ENCODE results near the gene ITGB1BP1. TPM values are rescaled to one million over a fixed set of nuclear protein-coding genes. Genes with fewer than 3 reads are reported as not detected.

ITGB1BP1 gene
- total and polyA plus RNA-seq, 10 of the 15 experiments (the other 5 are each of a cell fraction or from before 2014, with no cell fraction given): 50.2 to 273 (median 97.2) TPM

DNA sequence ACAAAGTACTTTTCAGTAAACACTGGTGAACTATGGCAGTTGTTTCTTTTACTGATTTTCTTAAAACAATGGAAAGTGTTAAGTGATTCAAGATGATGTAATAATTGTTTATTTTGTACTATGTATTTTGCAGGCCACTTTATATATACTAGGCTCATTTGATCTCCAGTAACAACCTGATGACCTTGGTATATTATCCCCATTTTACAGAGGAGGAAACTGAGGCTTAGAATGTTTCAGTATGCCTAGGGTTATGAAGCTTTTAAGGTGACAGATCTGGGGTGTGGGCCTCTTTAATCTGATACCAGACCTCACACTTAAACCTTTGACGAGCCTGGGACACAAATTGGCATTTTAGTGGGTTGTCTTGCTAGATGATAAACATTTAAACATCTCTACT is 63.2 kb downstream of the ITGB1BP1 start (continued):
- no peak for TF ChIP-seq BCLAF1 (IDR thresholded peaks at IDR 0.05)
- no peak for TF ChIP-seq TCF7 (IDR thresholded peaks at IDR 0.05; ENCODE audit: borderline replicate concordance)

DNA sequence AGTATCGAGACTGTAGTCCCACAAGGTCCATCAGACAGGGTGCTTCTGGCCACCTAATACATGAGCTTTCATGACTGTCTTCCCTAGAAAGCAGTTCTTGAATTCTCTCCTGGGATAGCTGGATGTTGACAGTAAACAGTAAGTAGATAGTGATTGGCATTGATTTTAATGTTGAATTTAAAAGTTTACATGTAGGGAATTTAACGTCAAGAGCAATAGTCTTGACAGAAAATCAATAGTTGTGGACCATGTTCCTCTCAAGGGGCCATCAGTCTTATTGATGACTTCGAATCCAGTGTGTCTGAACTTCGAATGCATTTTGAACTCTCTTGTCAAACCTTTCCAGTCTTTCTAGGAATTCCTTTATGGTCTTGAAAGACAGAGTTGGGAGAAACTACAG is 63.9 kb downstream of the ITGB1BP1 start:
- ATAC-seq: no peak
- BruUV-seq (replicated peaks): no TSS peak
- ChIA-PET POLR2A (interaction anchor here (0.5 to 0.6 kb wide), 2 partner anchors 22 to 92 kb away, joined by 3 read pairs; no protein-coding TSS in a partner anchor), RAD21 (ENCODE audit: unreplicated experiment) (no interaction called here), CTCF (interaction anchor here (0.6 to 1.4 kb wide), 3 partner anchors 9 to 373 kb away, joined by 3 to 4 read pairs (median 3); no protein-coding TSS in a partner anchor), SMC1A (ENCODE audit: uncharacterized antibody, unreplicated experiment) (no interaction called here)
- in situ Hi-C loops (cut with MboI): no loop called here
- no peaks in the 10 kb centered on the region for H4K20me1 ChIP-seq (ENCODE audit: control insufficient read depth, insufficient read depth)
- no peaks in the 10 kb centered on the region for H3K36me3 ChIP-seq (ENCODE audit: control insufficient read depth in 2 of 2, insufficient read depth in 2 of 2, low read length in 1 of 2)
- H3K9me3 ChIP-seq (replicated peaks; ENCODE audit: control insufficient read depth, insufficient read depth, low read length): no peaks in the 10 kb centered on the region
- TF ChIP-seq SIX5 (IDR thresholded peaks at IDR 0.05; ENCODE audit: low read depth, low read length, severe bottlenecking) (no peak), ZNF384 (IDR thresholded peaks at IDR 0.05; ENCODE audit: borderline replicate concordance, low read depth, low read length) (no peak), POU2F2 (IDR thresholded peaks at IDR 0.05; ENCODE audit: borderline replicate concordance, low read depth, low read length) (no peak), NR2C1 (IDR thresholded peaks at IDR 0.05) (no peak), E2F8 (IDR thresholded peaks at IDR 0.05; ENCODE audit: low read depth, partially characterized antibody) (no peak), CREM (IDR thresholded peaks at IDR 0.05; ENCODE audit: low read depth) (no peak), KAT2A (conservative IDR thresholded peaks at IDR 0.05; ENCODE audit: control insufficient read depth, low read depth, low read length) (no peak), POLR2A (IDR thresholded peaks at IDR 0.05; ENCODE audit: low read depth, low read length) (no peak), BACH1 (IDR thresholded peaks at IDR 0.05; ENCODE audit: borderline replicate concordance) (no peak), ZSCAN29 (IDR thresholded peaks at IDR 0.05) (no peak), CHD2 (IDR thresholded peaks at IDR 0.05; ENCODE audit: borderline replicate concordance, low read depth, low read length) (no peak), SREBF1 (IDR thresholded peaks at IDR 0.05; ENCODE audit: low read length) (no peak), CEBPB (IDR thresholded peaks at IDR 0.05; ENCODE audit: borderline replicate concordance in 1 of 2, low read depth in 2 of 2, low read length in 2 of 2) (no peak), KDM1A (IDR thresholded peaks at IDR 0.05; ENCODE audit: borderline replicate concordance) (no peak)
- H3K4me3 ChIP-seq: no peak overlapping the region
- H3K79me2 ChIP-seq (ENCODE audit: control insufficient read depth, insufficient read depth, low read length): no peaks in the 10 kb centered on the region
- 10% methylated on average over 4 of the region's 4 CpGs for WGBS (ENCODE audit: insufficient coverage, insufficient replicate concordance, low lambda C conversion rate, missing lambda C conversion rate)
- H3K27ac ChIP-seq (ENCODE audit: control insufficient read depth, insufficient read depth): no peak overlapping the region
- peaks cover 2 to 14% of the 10 kb centered on the region in 2 experiments; a peak in 2 of 4 replicates for H3K27me3 ChIP-seq (replicated peaks in 1 of 2; ENCODE audit: control insufficient read depth in 2 of 2, insufficient read depth in 2 of 2, low read length in 1 of 2)
- H3K4me2 ChIP-seq (ENCODE audit: control insufficient read depth, insufficient read depth): no peak overlapping the region
- DNase-seq (ENCODE audit: low read depth, low spot score): no peak
- no peak for FAIRE-seq
- H3K9ac ChIP-seq (ENCODE audit: control insufficient read depth, insufficient read depth, low read length): no peak overlapping the region
- intact Hi-C loops (cut with micrococcal nuclease; ENCODE audit: unreplicated experiment): no loop called here
- no peak overlapping the region for H2AFZ ChIP-seq (ENCODE audit: control insufficient read depth, low read depth, low read length)
- H3K4me1 ChIP-seq (ENCODE audit: control insufficient read depth, insufficient read depth, low read length): no peaks in the 10 kb centered on the region

All from GM12878 (cell line).